Activated CD4-positive, alpha-beta T cell treated with anti-CD3 and anti-CD28 coated beads, Interleukin-2, Interleukin-4, amounts not matched to agents 100 ng/mL and 50 ng/mL, durations not matched to agents 16 hours and 8 hours (primary cell): ENCODE measurements around the gene C1orf115.
"Not testable (repeated sequence)": the region's sequence is repeated elsewhere in the genome, so short reads cannot be mapped to it uniquely, and the experiment has no call there.

Source experiments
- DNase-seq: peaks from one replicate; pipeline ENCODE4 v3.0.0-alpha.2; 2020; ENCODE audit warnings: low spot score

Gene C1orf115

DNA sequence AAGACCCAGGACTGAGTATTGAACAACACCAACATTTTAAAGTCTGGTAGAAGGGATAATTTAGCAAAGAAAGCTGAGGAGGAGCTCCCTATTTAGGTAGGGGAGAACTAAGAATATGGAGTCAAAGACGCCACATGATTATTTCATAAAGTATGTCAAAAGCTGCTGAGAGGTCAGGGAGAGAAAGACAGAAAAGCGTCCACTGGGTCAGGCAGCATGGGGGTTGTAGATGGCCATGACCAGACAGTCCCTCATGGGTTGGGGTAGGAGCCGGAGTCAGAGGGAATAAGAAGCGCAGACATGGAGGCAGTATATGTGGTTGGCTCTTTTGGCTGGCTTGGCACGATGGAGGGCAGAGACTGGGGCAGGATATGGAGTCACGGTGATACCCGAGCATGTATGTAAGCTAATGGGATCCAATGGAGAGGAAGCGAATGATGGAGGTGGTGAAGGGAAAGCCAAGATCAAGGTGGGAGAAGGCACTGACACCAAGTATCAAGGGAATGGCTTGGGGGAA is 4.8 kb downstream of the C1orf115 start:
- no peak for DNase-seq

DNA sequence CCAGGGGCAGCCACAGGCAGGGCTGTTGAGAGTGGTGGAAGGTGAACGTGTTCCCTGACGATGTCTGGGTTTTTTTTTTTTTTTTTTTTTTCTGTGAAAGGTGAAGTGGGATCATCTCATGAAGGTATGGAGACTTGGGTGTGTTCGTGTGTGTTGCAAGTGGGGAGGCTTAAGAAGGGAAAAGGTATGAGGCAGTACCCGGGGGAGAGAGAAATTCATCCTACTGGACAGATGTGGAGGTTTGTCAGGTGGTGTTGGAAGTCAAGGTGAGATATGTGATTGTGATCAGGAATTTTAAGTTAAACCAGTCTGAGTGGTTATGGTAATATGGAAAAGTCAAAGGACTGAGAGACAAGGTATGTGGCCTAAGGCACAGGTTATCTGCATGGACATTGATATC is 5.3 kb downstream of the C1orf115 start:
- no peak for DNase-seq

DNA sequence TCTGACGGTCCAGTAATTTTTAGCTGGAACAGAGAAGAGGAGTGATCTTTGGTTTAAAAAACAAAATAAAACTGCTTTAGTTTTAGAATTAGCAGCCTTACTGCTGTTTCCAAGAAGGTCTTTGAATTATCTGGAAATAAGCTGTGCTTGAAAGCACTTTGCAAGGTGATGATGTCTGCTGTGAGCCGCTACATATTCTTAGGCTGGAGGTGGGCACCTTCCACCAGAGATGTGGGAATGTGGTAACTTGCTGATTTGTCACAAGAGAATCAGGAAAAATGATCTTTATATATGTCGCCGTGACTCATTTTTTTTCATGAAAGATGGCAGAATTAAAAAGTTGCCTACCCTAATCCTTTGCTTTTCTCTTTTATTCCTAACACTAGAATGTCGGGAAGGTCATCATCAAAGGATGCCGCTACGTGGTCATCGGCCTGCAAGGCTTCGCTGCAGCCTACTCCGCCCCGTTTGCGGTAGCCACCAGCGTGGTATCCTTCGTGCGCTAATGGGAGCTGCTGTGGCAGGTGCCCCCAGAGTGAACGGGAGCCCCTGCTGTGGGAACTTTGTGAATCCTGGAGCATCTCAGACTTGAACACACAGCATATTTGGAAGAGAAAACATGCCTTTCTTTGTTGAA is 6.2 kb downstream of the C1orf115 start:
- DNase-seq: no peak

DNA sequence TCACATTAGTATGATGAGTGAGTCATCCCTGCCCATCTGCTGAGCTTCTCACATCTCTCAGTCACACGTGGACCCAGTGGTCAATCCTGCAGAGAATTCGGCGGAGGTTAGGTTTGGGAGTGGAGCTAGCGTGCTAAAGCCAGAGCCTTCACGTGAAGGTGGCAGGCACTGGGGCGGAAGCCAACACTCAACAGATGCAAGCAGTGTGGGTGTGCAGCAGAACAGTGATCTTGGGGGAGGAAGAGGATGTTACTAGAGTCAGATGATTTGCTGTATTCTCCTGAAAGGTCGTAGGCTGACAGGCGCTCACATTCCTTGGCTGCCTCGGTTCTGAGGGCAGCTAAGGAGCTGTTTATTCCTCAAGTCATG is 6.7 kb downstream of the C1orf115 start:
- DNase-seq: no peak

DNA sequence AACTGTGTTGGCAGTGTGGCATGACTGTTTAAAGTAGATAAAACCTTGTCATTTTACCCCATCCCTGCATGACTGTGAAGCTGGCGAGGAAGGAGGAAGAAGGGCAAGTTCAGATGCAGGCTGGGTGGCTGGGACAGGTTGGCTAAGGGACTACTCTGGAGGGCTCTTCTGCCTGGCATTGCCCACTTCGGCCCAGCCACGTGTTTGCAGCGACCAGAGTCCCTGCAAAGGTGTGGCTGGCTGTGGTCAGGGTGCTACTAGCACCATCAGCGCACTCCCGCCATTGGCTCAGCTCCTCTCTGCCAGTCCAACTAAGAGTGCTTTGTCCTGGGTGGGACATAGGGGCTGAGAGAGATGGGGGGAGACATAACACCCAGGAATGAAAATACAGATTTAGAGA is 7.2 kb downstream of the C1orf115 start:
- DNase-seq: no peak

DNA sequence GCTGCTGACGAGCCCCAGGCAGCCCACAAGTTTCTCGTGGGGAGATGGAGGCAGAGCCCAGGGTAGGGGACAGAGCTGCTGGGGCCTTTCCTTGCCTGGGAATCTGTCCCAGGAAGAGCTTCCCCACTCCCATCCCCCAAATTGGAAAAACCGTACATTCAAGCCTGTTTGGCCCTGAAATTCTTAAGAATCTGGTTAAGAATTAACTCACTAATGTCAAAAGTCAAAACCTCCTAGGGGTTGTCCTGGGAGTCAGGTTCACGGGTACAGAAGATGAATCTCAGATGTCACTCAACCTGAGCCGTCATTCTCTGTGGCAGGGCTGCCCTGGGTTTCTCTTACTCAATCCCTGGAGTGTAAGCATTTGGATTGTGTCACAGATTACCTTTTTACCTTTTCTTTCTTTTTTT is 8.4 kb downstream of the C1orf115 start:
- DNase-seq: no peak

DNA sequence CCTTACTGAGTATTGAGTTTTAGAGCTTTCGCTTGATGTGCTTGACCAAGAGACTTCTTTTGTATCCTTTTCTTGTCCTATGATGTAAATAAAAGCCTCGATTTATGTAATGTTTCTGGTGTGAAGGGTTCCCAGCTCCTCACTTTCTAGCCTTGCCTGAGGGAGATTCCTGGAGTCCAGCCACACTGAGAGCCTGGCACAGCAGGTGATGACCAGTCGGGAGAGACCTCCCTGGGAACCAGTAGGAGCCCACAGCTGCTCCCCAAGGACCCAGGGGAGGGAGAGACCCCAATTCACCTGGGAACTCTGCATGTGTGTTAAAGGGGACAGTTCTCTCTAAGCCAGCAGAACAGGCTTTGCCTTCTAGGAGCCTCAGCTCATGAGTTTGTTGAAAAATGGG is 8.9 kb downstream of the C1orf115 start:
- DNase-seq: no peak

DNA sequence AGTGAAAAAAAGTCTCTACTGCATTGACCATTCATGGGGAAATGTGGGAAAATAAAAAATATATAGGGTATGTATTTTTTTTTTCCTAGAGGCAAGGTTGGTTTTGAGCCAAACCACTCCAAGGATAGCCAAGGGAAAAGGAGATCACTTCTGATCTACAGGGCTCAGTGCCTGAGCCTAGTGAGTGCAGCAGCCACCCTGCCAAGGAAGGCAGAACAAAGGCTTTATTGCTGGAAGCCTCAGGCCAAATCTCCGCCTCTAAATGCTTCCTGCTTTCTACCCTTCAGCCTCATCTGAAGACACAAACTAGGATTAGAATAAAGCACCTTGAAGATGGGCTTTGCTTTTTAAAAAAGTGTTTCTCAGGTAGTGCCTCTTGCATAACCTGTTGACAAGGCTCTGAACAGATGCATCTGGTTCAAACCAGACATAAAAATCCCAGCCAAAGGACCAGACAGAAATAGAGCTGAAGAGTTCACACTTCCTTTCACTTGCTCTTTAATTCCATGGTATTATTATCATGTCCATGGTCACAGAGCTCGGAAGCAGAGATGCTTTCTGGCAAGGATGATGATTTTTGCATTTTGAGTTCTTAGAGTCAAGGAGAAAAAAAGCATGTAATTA is 10.5 kb downstream of the C1orf115 start:
- no peak for DNase-seq

DNA sequence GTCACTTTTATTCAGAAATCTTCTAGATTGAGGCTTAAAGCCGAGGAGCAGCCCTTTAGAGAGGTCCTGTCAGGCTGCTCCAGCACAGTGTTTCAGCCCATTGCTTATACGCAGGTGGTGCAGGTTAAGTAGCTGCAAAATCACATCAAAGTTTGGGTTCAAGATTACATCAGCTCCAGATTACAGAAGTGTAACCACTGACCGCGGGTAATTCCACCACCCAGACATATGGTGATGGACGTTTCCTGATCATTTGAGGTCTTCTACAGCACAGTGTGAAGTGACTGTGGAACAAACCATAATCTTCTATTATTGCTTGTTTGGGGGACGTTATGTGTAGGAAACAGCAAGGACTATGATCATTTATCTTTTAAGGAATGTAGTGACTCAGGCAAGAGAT is 11.8 kb downstream of the C1orf115 start:
- peak; percentile 1 for DNase-seq

DNA sequence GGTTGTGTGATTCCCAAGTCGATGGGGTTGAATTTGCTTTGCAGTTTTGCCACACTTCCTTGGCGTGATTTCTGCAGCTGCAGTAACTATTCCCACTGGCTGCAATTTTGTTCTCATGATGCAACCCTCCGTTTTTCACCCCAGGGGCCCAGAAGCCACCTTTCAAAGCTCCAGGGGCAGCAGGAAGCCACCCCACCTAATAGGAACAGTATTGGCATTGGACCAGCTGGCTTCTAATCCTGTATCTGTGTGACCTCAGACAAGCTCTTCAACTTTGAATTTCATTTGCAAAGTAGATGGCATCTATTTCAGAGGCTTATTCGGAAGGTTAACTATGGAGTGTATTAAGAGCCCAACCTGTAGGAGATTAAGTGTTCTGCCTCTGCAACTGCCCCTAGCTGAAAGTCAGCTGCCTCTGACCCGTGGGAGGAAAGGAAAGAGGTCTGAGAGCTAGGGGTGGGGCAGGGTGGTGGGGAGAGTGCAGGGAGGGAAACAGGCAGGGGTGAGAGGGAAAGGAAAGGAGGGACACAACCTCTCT is 12.6 kb downstream of the C1orf115 start:
- no peak for DNase-seq

DNA sequence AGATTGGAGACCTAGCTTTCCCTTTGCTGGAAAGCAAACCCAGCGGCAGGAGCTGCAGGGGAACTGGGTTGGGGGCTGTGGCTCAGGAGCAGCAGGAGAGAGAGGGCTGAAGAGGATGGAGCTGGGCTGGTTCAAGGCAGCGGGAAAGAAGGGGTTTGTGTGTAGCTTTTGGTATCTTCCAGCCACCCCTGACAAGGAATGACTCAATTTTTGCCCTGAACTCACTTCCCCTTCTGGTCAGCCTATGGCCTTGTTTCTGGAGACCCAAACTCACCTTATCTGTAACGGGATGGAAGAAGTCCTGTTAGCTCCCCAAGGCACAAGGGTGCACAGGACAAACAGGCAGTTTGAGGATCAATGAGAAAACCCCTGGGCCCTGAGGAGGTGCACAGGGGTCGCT is 13.1 kb downstream of the C1orf115 start:
- DNase-seq: no peak

DNA sequence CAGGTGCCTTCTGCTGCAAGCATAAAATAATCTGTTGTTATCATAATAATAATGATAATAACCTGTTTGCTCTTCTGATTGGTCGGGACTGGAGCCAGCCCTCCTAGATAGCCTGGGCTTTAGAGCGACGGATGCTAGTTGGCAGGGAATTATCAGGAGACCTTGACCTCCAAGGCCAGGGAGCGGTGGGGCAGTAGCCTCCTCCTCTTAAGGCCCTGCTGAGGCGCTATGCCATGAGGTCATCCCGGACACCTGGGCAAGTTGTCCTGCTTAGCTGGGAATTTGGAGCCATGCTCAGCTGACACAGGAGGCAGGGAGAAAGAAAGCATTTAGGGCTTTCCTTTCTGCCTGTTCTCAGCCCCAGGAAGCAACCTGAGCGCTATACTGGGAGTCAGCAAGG is 15.6 kb downstream of the C1orf115 start:
- DNase-seq: no peak

DNA sequence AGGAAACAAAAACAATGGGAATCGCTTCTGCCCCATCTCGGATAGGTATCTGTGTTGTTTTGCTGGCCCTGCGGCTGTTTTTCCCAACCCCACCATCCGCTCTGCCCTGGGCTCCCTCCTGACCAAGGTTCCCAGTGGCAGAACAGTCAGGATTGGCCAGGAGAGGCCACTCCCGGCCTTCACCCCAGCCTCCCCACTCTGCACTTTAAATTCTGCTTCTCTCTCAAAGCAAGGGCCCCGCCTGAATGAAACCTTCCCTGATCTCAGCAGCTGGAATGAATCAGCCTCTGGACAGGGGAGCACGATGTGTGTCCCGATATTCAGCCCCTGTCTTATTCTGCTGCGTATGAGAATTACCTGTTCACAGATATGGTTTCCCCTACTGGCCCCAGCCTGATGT is 16.3 kb downstream of the C1orf115 start:
- DNase-seq: no peak

DNA sequence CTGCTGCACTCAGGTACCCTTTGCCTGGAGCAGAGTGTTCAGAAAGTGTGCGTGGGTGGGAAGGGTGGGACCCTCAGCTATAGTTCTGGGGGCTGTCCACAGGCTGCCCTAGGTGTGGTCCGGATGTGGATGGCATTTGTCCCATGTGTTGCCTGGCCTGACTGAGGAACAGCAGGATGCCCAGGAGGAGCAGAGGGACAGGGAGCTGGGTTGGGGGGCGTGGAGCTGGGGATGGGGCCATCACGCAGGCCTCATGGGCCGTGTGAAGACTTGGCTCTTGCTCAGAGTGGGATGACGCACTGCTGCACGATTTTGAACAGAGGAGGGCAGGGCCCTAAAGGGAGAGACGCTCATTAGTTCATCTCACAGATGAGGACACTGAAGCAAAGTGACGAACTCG is 17.0 kb downstream of the C1orf115 start:
- DNase-seq: no peak

DNA sequence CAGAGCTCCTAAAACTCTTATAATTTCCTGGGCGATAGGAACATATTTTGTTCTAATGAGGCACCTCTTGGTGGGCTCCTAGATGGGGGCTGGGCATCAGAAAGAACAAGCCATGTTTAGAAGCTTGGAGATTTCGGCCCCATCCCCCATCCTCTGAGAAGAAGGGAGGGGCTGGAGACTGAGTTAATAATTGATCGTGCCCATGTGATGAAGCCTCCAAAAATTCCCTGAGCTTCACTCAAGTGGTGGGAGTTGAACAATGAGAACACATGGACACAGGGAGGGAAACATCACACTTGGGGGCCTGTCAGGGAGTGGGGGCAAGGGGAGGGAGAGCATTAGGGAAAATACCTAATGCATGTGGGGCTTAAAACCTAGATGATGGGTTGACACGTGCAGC is 18.1 kb downstream of the C1orf115 start:
- no peak for DNase-seq

DNA sequence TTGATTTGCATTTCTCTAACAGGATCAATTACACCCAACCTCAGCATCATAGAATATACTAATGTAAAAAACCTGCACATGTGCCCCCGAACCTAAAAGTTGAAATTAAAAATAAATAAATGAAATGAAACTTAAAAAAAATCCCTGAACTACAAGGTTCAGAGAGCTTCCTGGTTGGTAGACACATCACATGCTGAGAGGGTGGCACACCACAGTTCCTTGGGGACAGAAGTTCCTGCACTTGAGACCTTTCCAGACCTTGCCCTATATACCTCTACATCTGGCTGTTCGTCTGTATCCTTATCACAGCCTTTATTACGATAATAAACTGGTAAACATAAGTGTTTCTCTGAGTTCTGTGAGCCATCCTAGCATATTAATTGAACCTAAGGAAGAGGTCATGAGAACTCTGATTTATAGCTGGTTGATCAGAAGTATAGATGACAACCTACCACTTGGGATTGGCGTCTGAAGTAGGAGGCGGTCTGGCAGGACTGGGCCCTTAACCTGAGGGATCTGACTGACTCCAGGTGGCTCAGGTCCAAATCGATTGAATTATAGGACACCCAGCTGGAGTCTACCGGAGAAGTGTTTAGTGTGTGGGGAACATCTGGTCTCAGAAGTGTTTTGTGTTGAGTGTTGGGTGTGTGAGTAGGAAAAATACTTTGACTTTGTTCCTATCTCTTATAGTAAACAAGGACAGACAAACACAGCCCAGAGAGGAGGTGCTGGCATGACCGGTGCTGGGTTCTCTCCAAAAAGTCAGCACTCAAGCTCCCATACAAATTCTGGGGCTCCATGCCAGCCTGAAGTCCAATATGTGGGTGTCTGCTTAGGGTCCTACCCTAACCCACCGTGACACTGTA is 19.0 kb downstream of the C1orf115 start:
- DNase-seq: no peak

DNA sequence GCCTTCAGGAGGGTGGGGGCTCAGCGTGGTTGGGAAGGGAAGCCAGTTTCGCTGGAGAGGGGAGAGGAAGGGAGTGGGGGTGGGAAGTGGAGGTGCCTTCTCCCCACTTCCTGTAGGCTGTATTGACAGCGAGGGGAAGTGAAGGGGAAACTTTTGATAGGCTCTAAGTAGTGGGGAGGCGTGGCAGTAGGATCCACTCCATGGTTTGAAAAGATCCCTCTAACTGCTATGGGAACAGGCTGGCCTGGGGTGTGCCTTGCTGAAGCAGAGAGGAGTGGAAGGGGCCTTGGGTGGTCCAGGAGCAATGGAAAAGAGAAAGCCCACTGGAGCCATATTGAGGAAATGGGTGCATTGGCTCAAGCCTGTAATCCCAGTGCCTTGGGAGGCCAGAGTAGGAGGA is 20.2 kb downstream of the C1orf115 start:
- no peak for DNase-seq

DNA sequence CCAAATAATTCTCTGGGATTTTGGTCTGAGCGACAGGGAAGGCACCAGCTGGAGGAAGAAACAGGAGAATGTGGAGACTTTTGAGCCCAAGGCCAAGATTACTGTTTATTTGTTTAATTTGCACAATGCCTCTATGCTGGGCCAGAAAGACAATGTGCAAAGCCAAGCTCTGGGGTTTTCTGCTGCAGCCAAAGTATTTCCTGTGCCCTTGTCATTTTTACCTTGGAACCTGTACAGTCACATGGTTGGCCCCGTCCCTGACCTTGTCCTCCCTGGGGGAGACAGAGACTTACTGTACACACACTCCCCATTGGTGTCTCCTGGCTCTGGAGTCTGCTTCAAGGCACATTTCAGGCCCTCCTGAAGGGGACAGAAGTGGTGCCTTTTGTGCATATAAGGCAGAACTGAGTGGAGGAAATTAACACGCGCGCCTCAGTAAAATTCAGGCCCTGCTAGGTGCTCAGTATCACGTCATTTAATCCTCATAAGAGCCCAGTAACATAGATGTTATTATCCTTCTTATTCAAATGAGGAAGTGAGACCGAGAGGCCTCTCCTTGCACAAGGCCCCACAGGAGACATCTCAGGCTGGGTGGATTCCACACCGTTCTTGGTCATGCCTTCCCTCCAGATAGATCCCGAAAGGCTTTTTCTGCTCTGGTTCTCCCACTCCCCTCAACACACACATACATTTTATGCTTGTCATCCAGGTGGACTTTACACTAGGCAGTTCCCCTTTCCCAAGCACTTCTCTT is 21.1 kb downstream of the C1orf115 start:
- DNase-seq: no peak

DNA sequence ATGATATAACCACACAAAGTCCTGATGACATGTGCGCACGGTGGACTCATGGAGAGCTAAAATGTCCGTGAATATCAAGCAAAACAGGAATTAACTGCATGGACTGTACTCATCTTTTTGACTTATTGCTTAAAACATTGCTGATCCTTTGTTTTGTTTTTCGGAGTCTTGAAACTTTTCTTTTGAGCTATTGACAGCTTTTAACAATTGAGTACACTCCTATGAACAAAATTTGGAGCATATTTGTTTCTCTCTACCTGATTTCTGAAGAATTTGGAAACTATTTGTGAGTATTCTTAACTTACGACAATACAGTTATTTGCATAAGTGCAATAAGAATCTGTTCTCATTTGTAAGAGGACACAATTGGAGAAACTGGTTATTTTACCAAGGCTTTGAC is 25.8 kb downstream of the C1orf115 start:
- DNase-seq: not testable (repeated sequence)

DNA sequence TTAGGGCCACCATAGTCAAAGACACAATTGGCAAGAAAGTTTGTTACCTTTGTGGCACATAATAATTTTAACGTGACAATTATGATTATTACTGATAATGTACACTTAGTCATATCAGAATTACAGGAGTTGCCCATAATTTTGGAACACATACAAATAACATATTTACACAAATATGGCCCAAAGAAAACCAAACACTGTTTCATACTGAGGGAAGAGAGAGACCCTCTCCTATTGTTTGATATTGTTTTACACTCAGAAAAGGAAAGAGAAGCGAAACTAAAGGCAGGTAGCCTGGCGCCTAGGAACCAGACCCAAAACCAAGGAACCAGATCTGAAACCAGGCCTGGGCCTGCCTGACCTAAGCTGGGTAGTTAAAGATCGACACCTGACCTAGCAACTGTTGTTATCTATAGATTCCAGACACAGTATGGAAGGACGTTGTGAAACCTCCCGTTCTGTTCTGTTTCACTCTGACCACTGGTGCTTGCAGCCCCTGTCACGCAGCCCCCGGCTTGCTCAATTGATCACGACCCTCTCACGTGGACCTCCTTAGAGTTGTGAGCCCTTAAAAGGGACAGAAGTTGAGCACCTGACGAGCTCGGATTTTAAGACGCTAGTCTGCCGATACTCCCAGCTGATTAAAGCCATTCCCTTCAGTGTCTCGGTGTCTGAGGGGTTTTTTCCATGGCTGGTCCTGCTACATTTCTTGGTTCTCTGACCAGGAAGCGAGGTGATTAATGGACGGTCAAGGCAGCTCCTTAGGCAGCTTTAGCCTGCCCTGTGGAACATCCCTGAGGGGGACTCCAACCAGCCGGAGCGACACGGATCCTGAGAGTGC is 27.9 kb downstream of the C1orf115 start:
- DNase-seq: no peak

DNA sequence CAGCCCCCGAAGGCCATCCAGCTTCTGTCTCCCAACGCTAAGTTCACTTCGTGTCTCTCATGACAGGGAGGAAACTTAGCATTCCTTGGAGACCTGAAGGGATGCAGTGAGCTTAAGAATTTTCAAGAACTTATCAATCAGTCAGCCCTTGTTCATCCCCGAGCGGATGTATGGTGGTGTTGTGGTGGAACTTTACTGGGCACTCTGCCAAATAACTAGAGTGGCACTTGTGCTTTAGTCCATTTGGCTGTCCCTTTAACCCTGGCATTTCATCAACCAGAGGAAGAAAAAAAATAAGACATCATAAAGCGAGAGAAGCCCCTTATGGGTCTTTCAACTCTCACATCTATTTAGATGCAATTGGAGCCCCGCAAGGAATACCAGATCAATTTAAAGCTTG is 31.1 kb downstream of the C1orf115 start:
- DNase-seq: not testable (repeated sequence)
